Cardiac muscle cell (in vitro differentiated cells and primary cell): ENCODE results near the gene ASPSCR1. TPM values are rescaled to one million over a fixed set of nuclear protein-coding genes. Genes with fewer than 3 reads are reported as not detected.
"Not testable (repeated sequence)": the region's sequence is repeated elsewhere in the genome, so short reads cannot be mapped to it uniquely, and the experiment has no call there.

Experiments used
- DNase-seq, 2 donors: peaks; one replicate each; pipeline versions ENCODE4 v3.0.0 to v3.0.0-alpha.2; 2010 to 2017; ENCODE audit warnings: low read depth in 1 of 2, low spot score in 1 of 2
- H3K27ac ChIP-seq: fragments of 200-600 bp; sonication (generic); 2 replicates; pipeline ENCODE4 v1.5.1; 2016
- H3K27me3 ChIP-seq: fragments of 200-600 bp; sonication (generic); 2 replicates; pipeline ENCODE4 v1.6.0; 2016; ENCODE audit warnings: control low read depth
- H3K36me3 ChIP-seq: fragments of 200-600 bp; sonication (generic); 2 replicates; pipeline ENCODE4 v1.5.1; 2016; ENCODE audit warnings: control low read depth
- H3K4me1 ChIP-seq: fragments of 200-600 bp; sonication (generic); 2 replicates; pipeline ENCODE4 v1.8.1; 2017; ENCODE audit warnings: low read depth, mild to moderate bottlenecking, mixed run types
- H3K4me3 ChIP-seq: fragments of 200-600 bp; sonication (generic); 2 replicates; pipeline ENCODE4 v1.5.1; 2016; ENCODE audit warnings: mild to moderate bottlenecking
- H3K9me3 ChIP-seq: fragments of 200-600 bp; sonication (generic); 2 replicates; pipeline ENCODE4 v1.5.1; 2017; ENCODE audit warnings: low read depth, mild to moderate bottlenecking, control low read depth
- polyA plus RNA-seq: library from polyadenylated mRNA; unstranded; fragments of >200 nt; fragmentation: Nextera tagmentation; extraction: Ambion mirVana; gene quantifications from 2 replicates; pipeline ENCODE4 v1.2.1, GENCODE V29; 2016
- total RNA-seq: library from RNA; depleted of rRNA; stranded (reverse); fragments of >200 nt; gene quantifications from 2 replicates; pipeline ENCODE4 v1.2.3, GENCODE V29; 2016
- TF ChIP-seq, protein P1 (sequence below): IDR thresholded peaks from 2 replicates; pipeline ENCODE4 v1.5.1; 2012; ENCODE audit warnings: low read depth, mild to moderate bottlenecking, low read length

The ASPSCR1 gene
- total and polyA plus RNA-seq, 2 experiments from 2014 or later: 48.5 to 74.0 TPM

DNA sequence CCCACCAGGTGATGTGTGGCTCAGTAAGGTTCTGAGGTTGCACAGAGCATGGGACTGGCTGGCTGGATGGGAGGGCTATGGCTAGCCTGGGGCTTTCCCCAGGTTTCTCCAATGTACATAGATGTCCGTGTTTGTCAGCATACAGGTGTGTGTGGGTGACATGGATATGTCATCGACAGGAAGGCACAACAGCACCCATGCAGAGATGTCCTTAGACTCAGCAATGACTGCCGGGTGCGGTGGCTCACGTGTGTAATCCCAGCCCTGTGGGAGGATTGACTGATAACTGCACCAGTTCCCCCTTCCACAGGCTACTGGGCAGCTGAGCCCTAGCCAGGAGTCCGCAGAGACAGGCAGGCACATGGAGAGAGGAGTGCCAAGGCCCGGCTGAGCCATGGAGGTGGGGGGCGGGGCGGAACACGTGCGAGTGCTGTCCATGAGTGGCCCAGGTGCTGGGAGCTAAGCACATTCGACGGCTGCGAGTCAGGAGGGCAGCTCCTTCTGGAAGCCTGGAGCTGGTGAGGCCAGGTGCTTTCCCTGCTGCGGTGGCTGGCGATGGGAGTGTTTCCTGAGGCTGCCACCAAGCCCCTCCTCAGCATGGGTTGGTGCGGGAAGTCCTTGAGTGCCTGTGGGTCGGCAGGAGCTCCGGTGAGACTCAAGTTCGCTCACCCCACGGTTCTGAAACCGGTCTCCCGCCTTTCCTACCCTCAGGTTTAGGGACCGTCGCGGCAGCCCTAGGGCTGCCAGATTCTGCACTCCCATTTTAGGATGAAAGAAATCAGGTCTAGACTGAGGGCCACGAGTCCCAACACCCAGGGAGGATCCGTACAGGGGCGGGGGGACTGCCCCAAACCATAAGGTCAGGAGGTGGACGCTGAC, 858 bp upstream of the ASPSCR1 start:
- H3K4me3 ChIP-seq: peak overlapping the region; percentile 79
- H3K9me3 ChIP-seq: no peaks in the 10 kb centered on the region
- no peak overlapping the region for H3K27ac ChIP-seq
- H3K4me1 ChIP-seq: no peaks in the 10 kb centered on the region
- DNase-seq: no peak
- TF ChIP-seq, protein P1, sequence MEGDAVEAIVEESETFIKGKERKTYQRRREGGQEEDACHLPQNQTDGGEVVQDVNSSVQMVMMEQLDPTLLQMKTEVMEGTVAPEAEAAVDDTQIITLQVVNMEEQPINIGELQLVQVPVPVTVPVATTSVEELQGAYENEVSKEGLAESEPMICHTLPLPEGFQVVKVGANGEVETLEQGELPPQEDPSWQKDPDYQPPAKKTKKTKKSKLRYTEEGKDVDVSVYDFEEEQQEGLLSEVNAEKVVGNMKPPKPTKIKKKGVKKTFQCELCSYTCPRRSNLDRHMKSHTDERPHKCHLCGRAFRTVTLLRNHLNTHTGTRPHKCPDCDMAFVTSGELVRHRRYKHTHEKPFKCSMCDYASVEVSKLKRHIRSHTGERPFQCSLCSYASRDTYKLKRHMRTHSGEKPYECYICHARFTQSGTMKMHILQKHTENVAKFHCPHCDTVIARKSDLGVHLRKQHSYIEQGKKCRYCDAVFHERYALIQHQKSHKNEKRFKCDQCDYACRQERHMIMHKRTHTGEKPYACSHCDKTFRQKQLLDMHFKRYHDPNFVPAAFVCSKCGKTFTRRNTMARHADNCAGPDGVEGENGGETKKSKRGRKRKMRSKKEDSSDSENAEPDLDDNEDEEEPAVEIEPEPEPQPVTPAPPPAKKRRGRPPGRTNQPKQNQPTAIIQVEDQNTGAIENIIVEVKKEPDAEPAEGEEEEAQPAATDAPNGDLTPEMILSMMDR: no peak
- no peaks in the 10 kb centered on the region for H3K36me3 ChIP-seq
- H3K27me3 ChIP-seq: no peaks in the 10 kb centered on the region

DNA sequence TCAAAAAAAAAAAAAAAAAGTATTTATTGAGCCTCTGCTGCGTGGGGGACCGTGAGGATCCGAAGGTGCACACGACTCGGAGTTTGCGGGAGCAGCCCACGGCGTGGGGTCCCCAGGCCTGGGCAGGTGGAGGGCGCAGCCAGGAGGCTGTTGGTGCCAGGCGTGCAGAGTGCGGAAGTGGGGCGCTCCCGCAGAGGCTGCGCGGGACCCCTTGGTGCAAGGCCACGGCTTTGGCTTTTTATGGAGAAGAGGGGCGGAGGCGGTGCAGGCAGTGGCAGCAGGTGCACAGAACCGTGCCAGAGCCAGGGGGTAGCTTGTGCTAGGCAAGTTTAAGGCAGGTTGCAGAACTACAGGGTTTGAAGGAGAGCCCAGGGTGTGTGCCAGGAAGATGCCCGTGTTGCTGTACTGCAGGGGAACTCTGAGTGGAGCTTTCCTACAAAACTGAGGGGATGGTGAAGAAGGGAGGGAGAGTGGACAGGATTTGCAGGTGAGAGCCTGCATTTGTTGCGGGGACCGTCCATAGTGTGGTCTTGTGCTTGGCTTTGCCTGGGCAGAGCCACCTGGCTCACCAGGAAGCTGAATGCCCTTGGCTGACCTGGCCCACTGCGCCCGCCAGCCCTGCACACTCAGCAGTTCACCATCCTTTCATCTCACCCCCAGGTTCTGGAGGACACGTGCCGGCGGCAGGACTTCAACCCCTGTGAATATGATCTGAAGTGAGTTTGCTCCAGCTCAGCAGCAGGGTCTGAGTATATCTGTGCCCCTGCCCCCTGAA, 1.3 kb downstream of the ASPSCR1 start:
- H3K9me3 ChIP-seq: no peaks in the 10 kb centered on the region
- DNase-seq: no peak
- peak overlapping the region; percentile 79 for H3K4me3 ChIP-seq
- H3K27me3 ChIP-seq: no peaks in the 10 kb centered on the region
- no peaks in the 10 kb centered on the region for H3K36me3 ChIP-seq
- TF ChIP-seq, protein P1: no peak
- no peak overlapping the region for H3K27ac ChIP-seq
- no peaks in the 10 kb centered on the region for H3K4me1 ChIP-seq

DNA sequence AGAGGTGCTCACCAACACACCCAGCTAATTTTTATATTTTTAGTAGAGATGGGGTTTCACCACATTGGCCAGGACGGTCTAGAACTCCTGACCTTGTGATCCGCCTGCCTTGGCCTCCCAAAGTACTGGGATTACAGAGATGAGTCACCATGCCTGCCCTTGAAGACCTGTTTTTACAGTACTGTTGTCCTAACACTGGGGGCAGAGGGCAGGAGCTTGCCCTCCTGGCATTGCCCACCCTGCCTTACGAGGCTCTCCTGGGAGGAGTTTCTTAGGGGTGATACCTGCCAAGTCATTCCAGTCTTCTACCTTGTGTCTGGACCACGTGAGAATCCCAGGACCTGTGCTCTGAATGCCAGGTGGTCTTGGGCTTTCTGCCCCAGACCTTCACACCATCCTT, 2.7 kb downstream of the ASPSCR1 start:
- Histone ChIP-seq H3K4me3 (no peak overlapping the region), H3K36me3 (no peaks in the 10 kb centered on the region), H3K27me3 (no peaks in the 10 kb centered on the region), H3K4me1 (no peaks in the 10 kb centered on the region), H3K27ac (no peak overlapping the region), H3K9me3 (no peaks in the 10 kb centered on the region)
- no peak for DNase-seq
- TF ChIP-seq, protein P1: no peak

DNA sequence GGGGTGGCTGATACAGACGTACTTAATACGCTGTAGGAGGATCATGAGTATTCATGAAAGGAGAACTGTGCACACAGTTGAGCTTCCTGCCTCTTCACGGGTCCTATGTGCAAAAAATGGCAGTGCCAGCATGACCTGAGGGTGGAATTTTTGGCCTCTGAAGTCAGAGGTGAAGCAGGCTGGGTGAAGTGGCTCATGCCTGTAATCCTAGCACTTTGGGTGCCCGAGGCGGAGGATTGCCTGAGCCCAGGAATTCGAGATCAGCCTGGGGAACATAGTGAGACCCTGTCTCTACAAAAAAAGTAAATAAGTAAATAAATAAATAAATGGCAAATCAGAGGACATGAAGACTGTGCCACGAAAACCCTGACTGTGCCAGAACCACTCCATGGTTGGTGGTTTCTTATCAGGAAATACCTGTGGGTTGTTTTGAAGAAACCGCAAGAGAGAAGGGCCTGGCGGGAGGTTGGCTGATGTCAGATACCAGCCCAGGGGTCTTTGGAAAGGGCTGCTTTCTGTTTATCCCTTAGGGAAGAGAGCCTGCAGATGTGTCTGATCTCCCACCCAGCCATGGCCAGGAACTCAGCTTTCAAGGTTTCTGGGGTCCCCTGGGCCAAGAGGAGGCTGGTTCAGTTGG, 3.4 kb downstream of the ASPSCR1 start:
- Histone ChIP-seq H3K4me1 (no peaks in the 10 kb centered on the region), H3K4me3 (no peak overlapping the region), H3K36me3 (peaks cover 5% of the 10 kb centered on the region), H3K27ac (no peak overlapping the region), H3K27me3 (no peaks in the 10 kb centered on the region), H3K9me3 (no peaks in the 10 kb centered on the region)
- TF ChIP-seq, protein P1: no peak
- no peak for DNase-seq

DNA sequence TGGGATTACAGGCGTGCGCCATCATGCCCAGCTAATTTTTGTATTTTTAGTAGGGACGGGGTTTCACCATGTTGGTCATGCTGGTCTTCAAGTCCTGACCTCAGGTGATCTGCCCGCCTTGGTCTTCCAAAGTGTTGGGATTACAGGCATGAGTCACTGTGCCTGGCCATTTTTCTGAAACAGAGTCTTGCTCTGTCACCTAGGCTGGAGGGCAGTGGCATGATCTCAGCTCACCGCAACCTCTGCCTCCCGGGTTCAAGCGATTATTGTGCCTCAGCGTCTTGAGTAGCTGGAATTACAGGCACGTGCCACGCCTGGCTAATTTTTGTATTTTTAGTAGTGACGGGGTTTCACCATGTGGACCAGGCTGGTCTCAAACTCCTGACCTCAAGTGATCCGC, 4.1 kb downstream of the ASPSCR1 start:
- not testable (repeated sequence) for H3K9me3 ChIP-seq, H3K27ac ChIP-seq, H3K36me3 ChIP-seq, DNase-seq, H3K27me3 ChIP-seq, H3K4me3 ChIP-seq, H3K4me1 ChIP-seq
